Measurements from ENCODE around the gene GSTT2B. TPM values are rescaled to one million over a fixed set of nuclear protein-coding genes. Genes with fewer than 3 reads are reported as not detected.
A peak's percentile ranks its signal among the peaks of the same experiment; 100 is the strongest.
"Not testable (repeated sequence)": the region's sequence is repeated elsewhere in the genome, so short reads cannot be mapped to it uniquely, and the experiment has no call there.

GSTT2B gene
- total and polyA plus RNA-seq, 5 experiments from 2014 or later, result not detected

DNA sequence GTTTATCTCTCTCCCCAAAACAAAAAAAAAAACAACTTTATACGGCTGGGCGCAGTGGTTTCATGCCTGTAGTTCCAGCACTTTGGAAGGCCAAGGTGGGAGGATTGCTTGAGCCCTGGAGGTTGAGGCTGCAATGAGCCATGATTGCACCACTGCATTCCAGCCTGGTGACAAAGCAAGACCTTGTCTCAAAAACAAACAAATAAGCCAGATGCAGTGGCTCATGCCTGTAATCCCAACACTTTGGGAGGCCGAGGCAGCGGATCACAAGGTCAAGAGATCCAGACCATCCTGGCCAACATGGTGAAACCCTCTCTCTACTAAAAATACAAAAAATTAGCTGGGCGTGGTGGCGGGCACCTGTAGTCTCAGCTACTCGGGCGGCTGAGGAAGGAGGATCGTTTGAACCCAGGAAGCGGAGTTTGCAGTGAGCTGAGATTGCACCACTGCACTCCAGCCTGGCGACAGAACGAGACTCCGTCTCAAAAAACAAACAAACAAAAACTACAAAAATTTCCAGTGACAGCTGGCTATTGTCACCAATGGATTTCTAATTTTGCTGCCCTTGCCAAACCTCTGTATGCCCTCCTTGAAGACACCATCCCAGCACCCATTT, 39.3 kb downstream of the GSTT2B start:
- not testable (repeated sequence) for H3K27me3 Mint-ChIP-seq, DNase-seq, ATAC-seq, H3K4me1 Mint-ChIP-seq, H3K27ac Mint-ChIP-seq, H3K4me3 Mint-ChIP-seq
- Mint-ChIP-seq H3K9me3 (peaks cover 0 to 26% (median 10%) of the 10 kb centered on the region in 9 donors), H3K36me3 (peaks cover 13 to 28% (median 22%) of the 10 kb centered on the region in 3 donors)
- POLR2A ChIA-PET, result interaction anchor here (0.7 to 0.8 kb wide), 2 partner anchors 27 to 38 kb away, joined by 3 read pairs; partner anchors contain the start of gene MIF

DNA sequence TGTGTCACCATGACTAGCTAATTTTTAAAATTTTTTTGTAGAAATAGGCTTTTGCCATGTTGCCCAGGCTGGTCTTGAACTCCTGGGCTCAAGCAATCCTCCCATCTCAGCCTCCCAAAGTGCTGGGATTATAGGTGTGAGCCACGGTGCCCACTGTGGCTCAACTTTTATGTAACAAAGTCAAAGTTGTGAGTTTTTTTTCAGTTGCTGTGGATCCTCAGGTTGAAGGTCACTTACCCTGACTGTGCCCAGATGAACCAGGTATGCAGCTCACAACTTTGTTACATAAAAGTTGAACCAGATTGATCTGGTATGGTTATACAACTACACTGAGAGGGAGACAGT, 40.8 kb downstream of the GSTT2B start:
- ATAC-seq, H3K27me3 Mint-ChIP-seq, H3K4me1 Mint-ChIP-seq, DNase-seq, H3K4me3 Mint-ChIP-seq, POLR2A ChIA-PET: not testable (repeated sequence)
- Mint-ChIP-seq H3K9me3 (peaks cover 0 to 17% (median 6%) of the 10 kb centered on the region in 9 donors), H3K27ac (peak overlapping the region in 2 of 10 donors; percentile 40 to 45), H3K36me3 (peaks cover 12 to 19% (median 14%) of the 10 kb centered on the region in 3 donors)

DNA sequence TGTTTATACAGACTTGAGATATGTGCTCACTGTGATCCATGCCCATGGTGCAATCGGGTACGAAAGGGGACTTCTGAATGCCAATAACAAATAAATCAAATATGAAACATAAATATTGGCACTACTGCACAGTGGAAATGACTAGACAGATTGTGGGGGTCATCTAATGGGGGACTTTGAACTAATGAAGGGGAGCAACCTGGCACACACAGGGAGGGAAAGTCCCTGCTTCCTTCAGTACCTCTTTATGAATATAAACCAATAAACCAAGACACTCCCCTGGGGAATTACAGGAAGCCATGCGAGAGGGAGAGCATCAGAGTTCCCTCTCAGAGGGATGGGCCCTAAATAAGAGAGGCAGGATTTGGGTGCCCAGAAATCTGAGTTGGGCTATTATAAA, 45.7 kb downstream of the GSTT2B start:
- POLR2A ChIA-PET, result interaction anchor here (0.9 kb wide), 1 partner anchor 21 kb away, joined by 3 read pairs; the partner anchor contains the start of gene MIF
- no peak for DNase-seq
- no peaks in the 10 kb centered on the region for H3K9me3 Mint-ChIP-seq
- H3K4me1 Mint-ChIP-seq, result peaks cover 7 to 19% (median 13%) of the 10 kb centered on the region in 4 donors
- no peaks in the 10 kb centered on the region for H3K27me3 Mint-ChIP-seq
- no peaks in the 10 kb centered on the region for H3K36me3 Mint-ChIP-seq
- no peak for ATAC-seq
- peak overlapping the region in 7 of 10 donors; percentile 13 to 99 (median 61) for H3K27ac Mint-ChIP-seq
- no peak overlapping the region for H3K4me3 Mint-ChIP-seq

GRCh38 chr22:23913661-23914353, 47.2 kb downstream of the GSTT2B start:
- H3K4me1 Mint-ChIP-seq, result peaks cover 7 to 19% (median 13%) of the 10 kb centered on the region in 4 donors
- POLR2A ChIA-PET, result interaction anchor here (0.8 to 2.1 kb wide), 8 partner anchors 12 to 641 kb away, joined by 3 to 39 read pairs (median 6); partner anchors contain the start of genes C22orf15, GUCD1, MIF and SLC2A11
- peak overlapping the region; percentile 83 to 99 (median 96) for H3K4me3 Mint-ChIP-seq
- H3K27me3 Mint-ChIP-seq, result no peaks in the 10 kb centered on the region
- no peaks in the 10 kb centered on the region for H3K36me3 Mint-ChIP-seq
- no peaks in the 10 kb centered on the region for H3K9me3 Mint-ChIP-seq
- DNase-seq, result peak; percentile 93 to 99 (median 98)
- ATAC-seq, result peak; percentile 98 to 99
- peak overlapping the region; percentile 93 to 99 (median 98) for H3K27ac Mint-ChIP-seq

- no peak for DNase-seq
- H3K9me3 Mint-ChIP-seq, result no peaks in the 10 kb centered on the region
These were observed 47.7 kb downstream of the GSTT2B start for GRCh38 chr22:23913306-23913660.

GRCh38 chr22:23912293-23912903, 48.6 kb downstream of the GSTT2B start:
- POLR2A ChIA-PET, result interaction anchor here (1.6 to 2.1 kb wide), 3 partner anchors 16 to 244 kb away, joined by 5 to 39 read pairs (median 11); partner anchors contain the start of gene MIF
- DNase-seq, result no peak
- H3K4me3 Mint-ChIP-seq, result peak overlapping the region in 3 of 10 donors; percentile 24 to 46 (median 28)

More at GRCh38 chr22:23913306-23913660, 47.7 kb downstream of the GSTT2B start:
- POLR2A ChIA-PET, result interaction anchor here (1.0 to 2.1 kb wide), 7 partner anchors 12 to 642 kb away, joined by 3 to 39 read pairs (median 6); partner anchors contain the start of genes C22orf15, GUCD1, MIF and SLC2A11
- H3K4me1 Mint-ChIP-seq, result peaks cover 7 to 19% (median 13%) of the 10 kb centered on the region in 4 donors
- no peaks in the 10 kb centered on the region for H3K36me3 Mint-ChIP-seq
- peak overlapping the region; percentile 93 to 99 (median 98) for H3K27ac Mint-ChIP-seq
- H3K4me3 Mint-ChIP-seq, result peak overlapping the region; percentile 83 to 99 (median 96)
- no peak for ATAC-seq
- peaks cover 0 to 1% (median 0%) of the 10 kb centered on the region in 5 donors for H3K27me3 Mint-ChIP-seq

DNA sequence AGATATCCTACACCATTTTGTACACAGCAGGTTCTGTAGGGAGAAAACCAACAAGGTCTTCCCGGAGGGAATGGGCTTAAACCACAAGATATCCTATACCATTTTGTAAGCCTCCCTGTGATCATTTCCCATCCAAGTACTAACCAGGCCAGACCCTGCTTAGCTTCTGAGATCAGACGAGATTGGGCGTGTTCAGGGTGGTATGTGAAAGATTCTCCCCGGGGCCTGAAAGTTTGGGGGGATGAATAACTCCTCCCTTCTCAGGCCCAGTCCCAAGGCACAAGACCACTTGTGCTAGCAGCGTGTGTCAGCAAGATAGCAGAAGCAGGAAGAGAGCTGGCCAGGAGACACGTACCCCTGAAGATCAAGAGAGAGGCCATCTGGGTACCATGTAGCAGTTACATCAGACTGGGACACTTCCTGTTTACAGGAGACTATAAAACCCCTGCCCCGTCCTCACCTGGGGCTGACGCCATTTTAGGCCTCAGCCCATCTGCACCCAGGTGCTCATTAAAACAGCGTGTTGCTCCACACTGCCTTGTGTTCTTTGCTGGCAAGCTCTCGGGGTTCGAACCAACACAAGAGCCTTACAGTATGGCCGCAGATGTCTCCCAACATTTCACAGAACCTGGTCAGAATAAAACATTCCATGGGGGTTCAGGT, 49.5 kb downstream of the GSTT2B start:
- ATAC-seq, result no peak

More at GRCh38 chr22:23912293-23912903, 48.6 kb downstream of the GSTT2B start:
- Mint-ChIP-seq H3K9me3 (no peaks in the 10 kb centered on the region), H3K4me1 (peaks cover 7 to 19% (median 13%) of the 10 kb centered on the region in 4 donors), H3K36me3 (no peaks in the 10 kb centered on the region), H3K27ac (peak overlapping the region in 6 of 10 donors; percentile 13 to 98 (median 96)), H3K27me3 (peaks cover 0 to 1% (median 0%) of the 10 kb centered on the region in 5 donors)
- ATAC-seq, result no peak

GRCh38 chr22:23910496-23911190, 50.4 kb downstream of the GSTT2B start:
- Mint-ChIP-seq H3K36me3 (no peaks in the 10 kb centered on the region), H3K9me3 (no peaks in the 10 kb centered on the region), H3K27ac (peak overlapping the region in 1 of 10 donors; percentile 64), H3K4me1 (peaks cover 7 to 19% (median 13%) of the 10 kb centered on the region in 4 donors), H3K27me3 (peaks cover 0 to 3% (median 0%) of the 10 kb centered on the region in 5 donors), H3K4me3 (no peak overlapping the region)
- DNase-seq (no peak), ATAC-seq (no peak)
- POLR2A ChIA-PET, result interaction anchor here (0.6 to 4.5 kb wide), 3 partner anchors 9 to 132 kb away, joined by 3 to 26 read pairs (median 5); partner anchors contain the start of gene MIF

More for the DNA sequence above, 49.5 kb downstream of the GSTT2B start:
- H3K27me3 Mint-ChIP-seq, result peaks cover 0 to 3% (median 0%) of the 10 kb centered on the region in 5 donors
- peak overlapping the region in 2 of 10 donors; percentile 52 to 64 for H3K27ac Mint-ChIP-seq
- H3K36me3 Mint-ChIP-seq, result no peaks in the 10 kb centered on the region
- H3K9me3 Mint-ChIP-seq, result no peaks in the 10 kb centered on the region
- DNase-seq, result no peak
- peaks cover 7 to 19% (median 13%) of the 10 kb centered on the region in 4 donors for H3K4me1 Mint-ChIP-seq
- POLR2A ChIA-PET, result interaction anchor here (4.5 kb wide), 1 partner anchor 17 kb away, joined by 26 read pairs; the partner anchor contains the start of gene MIF
- peak overlapping the region in 1 of 10 donors; percentile 53 for H3K4me3 Mint-ChIP-seq

GRCh38 chr22:23909296-23909898, 51.6 kb downstream of the GSTT2B start:
- Mint-ChIP-seq H3K4me3 (no peak overlapping the region), H3K36me3 (no peaks in the 10 kb centered on the region), H3K9me3 (no peaks in the 10 kb centered on the region), H3K27ac (no peak overlapping the region), H3K27me3 (peaks cover 0 to 5% (median 0%) of the 10 kb centered on the region in 5 donors), H3K4me1 (peaks cover 10 to 14% (median 12%) of the 10 kb centered on the region in 4 donors)
- ATAC-seq, result no peak
- POLR2A ChIA-PET, result interaction anchor here (0.6 to 4.5 kb wide), 4 partner anchors 10 to 192 kb away, joined by 3 to 26 read pairs (median 6); partner anchors contain the start of genes MIF and SLC2A11
- no peak for DNase-seq

GRCh38 chr22:23908587-23909205, 52.3 kb downstream of the GSTT2B start:
- no peak for DNase-seq
- no peak for ATAC-seq
- peaks cover 7 to 10% (median 8%) of the 10 kb centered on the region in 4 donors for H3K4me1 Mint-ChIP-seq
- H3K27ac Mint-ChIP-seq, result peak overlapping the region in 1 of 10 donors; percentile 66
- no peaks in the 10 kb centered on the region for H3K9me3 Mint-ChIP-seq
- H3K27me3 Mint-ChIP-seq, result peaks cover 0 to 5% (median 0%) of the 10 kb centered on the region in 5 donors
- POLR2A ChIA-PET, result interaction anchor here (0.6 to 4.5 kb wide), 2 partner anchors 15 to 191 kb away, joined by 7 to 26 read pairs; partner anchors contain the start of gene MIF
- H3K4me3 Mint-ChIP-seq, result no peak overlapping the region
- H3K36me3 Mint-ChIP-seq, result no peaks in the 10 kb centered on the region
